Brain pericyte (primary cell): ENCODE data around the gene SKIDA1.

ENCODE experiments used
- DNase-seq: peaks from one replicate; pipeline ENCODE4 v3.0.0-alpha.2; 2012; ENCODE audit warnings: low read depth, low spot score

The SKIDA1 gene

GRCh38 chr10:21529032-21529910, 3.8 kb upstream of the SKIDA1 start:
- DNase-seq: no peak

GRCh38 chr10:21528236-21529031, 3.0 kb upstream of the SKIDA1 start:
- DNase-seq: no peak

- DNase-seq: no peak
These were observed 2.2 kb upstream of the SKIDA1 start for GRCh38 chr10:21527598-21528235.

- no peak for DNase-seq
These were observed 1.5 kb upstream of the SKIDA1 start for GRCh38 chr10:21526860-21527597.

GRCh38 chr10:21526188-21526859, 842 bp upstream of the SKIDA1 start:
- no peak for DNase-seq

- DNase-seq: no peak
These were observed 736 bp downstream of the SKIDA1 start for GRCh38 chr10:21524526-21525366.

GRCh38 chr10:21524131-21524525, 1.4 kb downstream of the SKIDA1 start:
- no peak for DNase-seq

GRCh38 chr10:21523557-21524008, 1.9 kb downstream of the SKIDA1 start:
- DNase-seq: no peak

- no peak for DNase-seq
These were observed 2.7 kb downstream of the SKIDA1 start for GRCh38 chr10:21522631-21523406.

GRCh38 chr10:21521751-21522533, 3.5 kb downstream of the SKIDA1 start:
- no peak for DNase-seq

GRCh38 chr10:21520949-21521348, 4.5 kb downstream of the SKIDA1 start:
- DNase-seq: no peak

GRCh38 chr10:21520509-21520908, 5.0 kb downstream of the SKIDA1 start:
- DNase-seq: no peak

GRCh38 chr10:21519941-21520436, 5.5 kb downstream of the SKIDA1 start:
- no peak for DNase-seq

GRCh38 chr10:21519397-21519933, 6.0 kb downstream of the SKIDA1 start:
- no peak for DNase-seq

GRCh38 chr10:21518641-21519396, 6.7 kb downstream of the SKIDA1 start:
- no peak for DNase-seq

GRCh38 chr10:21518149-21518640, 7.3 kb downstream of the SKIDA1 start:
- DNase-seq: no peak
